RPMI8226 (cell line): ENCODE results near the gene TFAP2A.

ENCODE experiments used
- DNase-seq: peaks from one replicate; pipeline ENCODE4 v3.0.0-alpha.2; 2015

Gene TFAP2A

GRCh38 chr6:10414756-10415616 is at the start of gene TFAP2A:
Gene TFAP2A, minus strand, starts transcription at chr6:10415074. Its CDS starts 83 bp downstream, at chr6:10414991.
- DNase-seq: no peak

DNA sequence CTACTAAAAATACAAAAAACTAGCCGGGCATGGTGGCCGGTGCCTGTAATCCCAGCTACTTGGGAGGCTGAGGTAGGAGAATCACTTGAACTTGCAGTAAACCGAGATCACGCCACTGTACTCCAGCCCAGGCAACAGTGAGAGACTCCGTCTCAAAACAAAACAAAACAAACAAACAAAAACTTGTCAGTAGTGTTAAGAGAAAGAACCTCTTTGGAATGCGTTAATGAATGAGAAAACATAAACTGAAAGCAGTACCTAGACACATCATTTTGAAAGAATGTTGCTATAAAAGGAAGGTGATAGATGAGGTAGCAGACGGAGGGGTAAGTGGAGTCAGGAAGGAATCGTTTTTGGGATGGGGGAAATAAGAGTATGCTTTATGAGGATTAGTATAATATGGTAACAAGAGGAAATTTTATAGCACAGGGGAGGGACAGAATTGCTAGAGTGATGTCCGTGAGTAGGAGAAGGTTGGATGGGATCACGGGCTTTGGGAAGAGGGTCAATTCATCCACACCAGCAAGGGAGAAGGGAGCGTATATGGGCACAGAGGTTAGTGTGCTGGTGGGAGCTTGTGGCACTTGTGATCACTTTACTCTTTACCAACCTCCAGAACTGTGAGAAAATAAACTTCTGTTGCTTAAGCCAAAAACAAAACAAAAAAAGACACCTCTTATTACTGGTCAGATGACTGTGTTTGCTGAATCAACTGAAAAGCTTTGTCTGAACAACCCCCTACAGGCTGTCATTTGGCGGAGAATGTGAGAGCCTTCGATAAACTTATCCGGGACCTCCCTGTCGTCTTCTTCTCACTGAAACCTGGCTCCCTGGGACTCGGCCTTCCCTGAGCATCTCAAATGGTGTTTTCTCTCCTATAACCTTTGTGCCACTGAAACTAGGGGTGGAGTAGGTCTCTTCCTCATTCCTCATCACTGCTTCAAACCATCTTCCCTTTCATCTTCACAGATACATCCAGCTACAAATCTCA is 48.9 kb upstream of the TFAP2A start:
- no peak for DNase-seq

GRCh38 chr6:10463040-10463439 is 48.2 kb upstream of the TFAP2A start:
- DNase-seq: no peak

- DNase-seq: no peak
Observed at GRCh38 chr6:10461850-10462249, 47.0 kb upstream of the TFAP2A start.

DNA sequence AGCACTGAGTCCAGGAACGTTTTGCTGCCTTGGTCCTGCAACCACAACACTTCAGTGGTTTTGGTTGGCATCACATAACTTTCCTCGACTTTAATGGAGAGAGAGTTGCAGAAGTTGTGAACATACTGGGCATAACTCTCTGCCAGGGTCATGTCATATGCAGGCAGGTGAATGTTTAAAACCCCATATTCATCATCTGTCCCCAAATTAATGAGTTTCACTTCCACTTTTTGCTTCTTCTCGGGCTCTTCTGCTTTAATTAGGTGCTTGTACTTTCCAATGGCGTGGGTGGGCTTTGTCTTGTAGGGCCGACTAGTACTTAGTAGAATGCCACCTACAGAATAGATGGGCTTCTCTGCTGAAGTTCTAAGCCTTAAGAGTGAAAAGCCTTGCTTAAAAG is 45.2 kb upstream of the TFAP2A start:
- DNase-seq: peak; percentile 85

DNA sequence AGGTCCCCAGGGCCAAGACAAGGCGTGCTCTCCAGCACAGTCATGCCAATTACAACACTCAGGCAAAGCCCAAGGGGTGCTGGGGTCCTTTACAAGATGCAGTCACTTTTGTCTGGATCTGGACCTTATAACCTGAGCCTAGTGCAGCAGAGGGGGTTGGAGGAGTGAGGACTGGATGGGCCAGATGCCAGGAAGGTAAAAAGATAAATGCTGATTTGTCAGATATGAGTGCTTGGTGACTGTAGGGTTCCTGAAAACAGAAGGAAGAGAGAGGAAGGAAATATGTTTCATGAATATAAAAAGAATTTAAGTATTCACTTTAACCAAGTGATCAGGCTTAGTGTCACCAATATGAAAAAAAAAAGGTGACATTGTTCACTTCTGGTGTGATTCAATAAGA is 43.4 kb upstream of the TFAP2A start:
- peak; percentile 27 for DNase-seq

DNA sequence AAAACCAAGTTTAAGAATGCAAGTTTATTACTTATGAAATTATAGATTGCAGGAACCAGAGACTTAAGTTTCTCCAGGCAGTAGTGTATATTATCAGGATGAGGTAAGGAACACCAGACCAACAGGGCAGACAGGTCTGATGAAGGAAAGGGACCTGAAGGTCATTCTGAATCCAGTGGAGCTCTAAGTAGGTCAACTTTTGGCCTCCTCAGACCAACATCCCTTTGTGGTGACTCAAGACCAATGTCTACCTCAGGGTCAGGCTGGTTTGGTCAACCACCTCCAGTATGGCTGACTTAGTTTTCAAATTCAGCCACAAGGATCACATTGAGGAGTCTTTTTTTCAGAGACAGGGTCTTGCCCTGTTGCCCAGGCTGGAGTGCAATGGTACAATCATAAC is 38.7 kb upstream of the TFAP2A start:
- no peak for DNase-seq

GRCh38 chr6:10451828-10452509 is 37.1 kb upstream of the TFAP2A start:
- no peak for DNase-seq

DNA sequence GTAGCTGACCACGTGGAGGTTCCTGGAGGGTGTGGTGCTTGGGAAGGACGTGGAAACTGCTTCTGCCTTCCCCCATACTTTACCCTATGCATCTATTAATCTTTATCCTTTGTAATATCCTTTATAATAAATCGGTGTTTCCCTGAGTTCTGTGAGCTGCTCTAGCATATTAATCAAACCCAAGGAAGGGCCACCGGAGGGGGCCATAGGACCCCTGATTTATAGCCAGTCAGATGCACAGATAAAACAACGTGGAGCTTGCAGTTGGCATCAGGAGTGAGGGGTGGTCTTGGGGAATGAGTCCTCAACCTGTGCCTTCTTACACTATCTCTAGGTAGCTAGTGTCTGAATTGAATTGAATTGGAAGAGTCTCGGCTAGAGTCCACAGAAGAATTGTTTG is 36.5 kb upstream of the TFAP2A start:
- no peak for DNase-seq

- no peak for DNase-seq
Observed at GRCh38 chr6:10449751-10450150, 34.9 kb upstream of the TFAP2A start.

- no peak for DNase-seq
Observed at GRCh38 chr6:10448096-10448495, 33.2 kb upstream of the TFAP2A start.

DNA sequence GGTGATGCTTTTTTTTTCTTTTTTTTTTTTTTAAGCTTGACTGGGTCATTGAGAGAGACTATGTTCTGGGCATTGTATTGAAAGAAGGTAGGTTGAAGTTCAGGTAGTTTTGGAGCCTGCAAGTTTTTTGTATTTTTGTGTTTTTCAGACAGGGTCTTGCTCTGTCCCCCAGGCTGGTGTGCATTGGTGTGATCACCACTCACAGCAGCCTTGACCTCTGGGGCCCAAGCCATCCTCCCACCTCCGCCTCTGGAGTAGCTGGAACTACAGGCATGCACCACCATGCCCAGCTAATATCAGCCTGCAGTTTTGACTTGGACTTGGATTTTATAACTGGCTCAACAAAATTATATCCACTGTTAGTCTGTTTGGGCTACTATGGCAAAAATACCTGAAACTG is 31.7 kb upstream of the TFAP2A start:
- DNase-seq: no peak

GRCh38 chr6:10441655-10442009 is 26.8 kb upstream of the TFAP2A start:
- DNase-seq: no peak

DNA sequence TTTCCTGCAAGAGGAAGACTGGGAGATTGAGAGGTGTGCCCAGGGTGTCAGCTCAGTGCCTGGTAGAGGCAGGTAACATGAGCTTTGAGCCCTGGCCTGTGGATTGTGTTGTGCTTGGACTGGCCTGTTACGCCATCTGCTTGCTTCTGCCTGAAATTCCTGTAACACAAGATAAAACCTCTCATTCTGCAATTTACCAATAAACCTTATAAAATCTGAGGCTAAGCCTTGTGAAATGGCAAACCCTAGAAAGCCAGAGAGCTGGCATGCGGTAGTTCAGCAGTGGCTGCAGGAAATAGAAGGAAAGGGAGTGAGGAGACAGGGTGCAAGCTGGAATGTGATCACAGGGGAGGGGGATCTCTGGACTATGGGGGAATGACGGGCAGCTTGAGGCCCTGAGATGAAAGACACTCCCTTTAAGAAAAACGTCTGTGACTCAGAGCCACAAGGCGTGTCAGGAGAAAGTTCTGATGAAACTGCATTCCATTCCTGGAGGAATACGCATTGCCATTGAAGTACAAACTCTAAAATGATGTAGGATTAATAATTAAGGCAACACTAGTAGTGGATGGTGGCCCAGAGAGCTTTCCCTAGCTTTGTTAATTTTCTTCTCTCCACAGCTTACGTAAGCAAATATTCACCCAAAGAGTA is 26.3 kb upstream of the TFAP2A start:
- DNase-seq: no peak

GRCh38 chr6:10437891-10438290 is 23.0 kb upstream of the TFAP2A start:
- DNase-seq: no peak

- peak; percentile 55 for DNase-seq
Observed at GRCh38 chr6:10434235-10434634, 19.4 kb upstream of the TFAP2A start.

- no peak for DNase-seq
Observed at GRCh38 chr6:10433322-10433721, 18.4 kb upstream of the TFAP2A start.

- no peak for DNase-seq
Observed at GRCh38 chr6:10431423-10432164, 16.7 kb upstream of the TFAP2A start.

DNA sequence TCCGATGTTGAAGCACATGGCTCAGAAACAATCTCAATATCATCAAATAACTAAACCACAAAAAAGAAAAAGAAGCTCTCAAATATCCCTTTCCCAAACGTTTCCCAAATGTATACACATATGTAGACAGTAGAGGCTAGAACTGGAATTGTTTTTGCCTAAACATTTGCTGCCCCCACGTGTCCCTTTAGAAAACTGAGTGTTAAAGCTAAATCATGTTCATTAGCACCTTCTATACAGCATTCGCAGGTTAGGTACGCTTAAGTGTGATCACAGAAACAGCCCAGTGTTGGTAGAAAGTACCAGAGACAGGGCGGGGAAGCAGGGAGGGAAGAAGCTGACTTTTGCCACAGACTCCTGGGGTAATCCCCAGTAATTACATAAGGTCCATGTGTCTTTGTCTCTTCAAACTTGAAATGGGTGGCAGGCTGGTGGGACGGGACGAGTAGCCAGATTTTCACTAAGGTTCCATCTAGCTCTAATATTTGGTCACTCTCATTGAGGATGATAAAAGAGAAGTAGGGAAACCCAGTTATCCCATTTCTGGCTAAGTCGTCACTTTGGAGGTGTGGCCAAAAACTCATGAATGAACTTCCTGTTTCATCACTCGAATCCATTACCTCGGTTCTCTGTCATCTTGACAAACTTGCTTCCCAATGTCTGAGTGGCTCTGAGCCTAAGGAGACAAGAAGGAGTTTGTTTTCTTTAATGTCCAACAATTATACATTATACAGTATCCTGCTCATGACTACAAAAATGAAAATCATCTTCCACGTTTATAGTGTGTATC is 15.0 kb upstream of the TFAP2A start:
- peak; percentile 59 for DNase-seq

- no peak for DNase-seq
Observed at GRCh38 chr6:10426781-10427279, 12.0 kb upstream of the TFAP2A start.
